Spleen (tissue), 11 donors: ENCODE measurements around the gene WASHC3. TPM values are rescaled to one million over a fixed set of nuclear protein-coding genes. Genes with fewer than 3 reads are reported as not detected.

Source experiments
- DNase-seq: peaks from one replicate; pipeline ENCODE4 v3.0.0-alpha.2; 2020
- H3K27ac ChIP-seq, 8 donors: fragments of 200-600 bp; sonication (generic) in 7 of 8; 1 replicate in 4 of 8; 2 replicates in 4 of 8; pipeline versions ENCODE4 v1.5.0 to v1.8.0; 2016 to 2021; ENCODE audit warnings: inconsistent platforms in 4 of 8, mild to moderate bottlenecking in 4 of 8, moderate library complexity in 1 of 8
- H3K27me3 ChIP-seq, 7 donors: fragments of 200-600 bp; sonication (generic) in 6 of 7; replicated peaks in 1 of 7; 1 replicate in 4 of 7; 2 replicates in 3 of 7; pipeline versions ENCODE4 v1.5.0 to v1.8.0; 2016 to 2021; ENCODE audit warnings: inconsistent platforms in 3 of 7, mild to moderate bottlenecking in 1 of 7
- H3K36me3 ChIP-seq, 6 donors: fragments of 200-600 bp; sonication (generic) in 5 of 6; 1 replicate in 4 of 6; 2 replicates in 2 of 6; pipeline versions ENCODE4 v1.5.0 to v1.8.0; 2016 to 2021; ENCODE audit warnings: inconsistent platforms in 2 of 6
- H3K4me1 ChIP-seq, 6 donors: fragments of 200-600 bp; sonication (generic) in 5 of 6; 1 replicate in 3 of 6; 2 replicates in 3 of 6; pipeline versions ENCODE4 v1.5.0 to v1.8.0; 2016 to 2021; ENCODE audit warnings: inconsistent platforms in 3 of 6
- H3K4me3 ChIP-seq, 8 donors: fragments of 200-600 bp; sonication (generic) in 7 of 8; 1 replicate in 4 of 8; 2 replicates in 4 of 8; pipeline versions ENCODE4 v1.5.0 to v1.8.0; 2016 to 2021; ENCODE audit warnings: inconsistent platforms in 4 of 8, mild to moderate bottlenecking in 4 of 8, moderate library complexity in 2 of 8
- H3K9me3 ChIP-seq, 8 donors: fragments of 200-600 bp; sonication (generic) in 7 of 8; 1 replicate in 4 of 8; 2 replicates in 4 of 8; pipeline versions ENCODE4 v1.5.0 to v1.8.0; 2016 to 2021; ENCODE audit warnings: inconsistent platforms in 4 of 8
- CTCF ChIP-seq, 11 experiments: fragments of 200-600 bp in 7 of 11; fragments of 450-650 bp in 4 of 11; sonication (generic) in 4 of 11; IDR thresholded peaks in 8 of 11; conservative IDR thresholded peaks in 3 of 11; 1 replicate in 7 of 11; 2 replicates in 4 of 11; pipeline versions ENCODE4 v1.4.0 to v1.8.0; 2016 to 2021; ENCODE audit warnings: antibody characterized with exemption in 11 of 11, inconsistent platforms in 4 of 11, mild to moderate bottlenecking in 1 of 11
- POLR2A ChIP-seq, 3 donors: fragments of 450-650 bp; IDR thresholded peaks; one replicate each; pipeline ENCODE4 v1.5.1; 2017; ENCODE audit warnings: antibody characterized with exemption in 3 of 3, mild to moderate bottlenecking in 1 of 3
- POLR2AphosphoS5 ChIP-seq, 3 donors: sonication (generic); formaldehyde crosslinking; IDR thresholded peaks; one replicate each; pipeline ENCODE4 v1.5.1; 2017; ENCODE audit warnings: antibody characterized with exemption in 3 of 3
- WGBS, 5 donors: extraction: QIAGEN DNeasy Blood & Tissue Kit in 3 of 5; methylation state at CpG; one replicate each; pipeline versions ENCODE4 v1.1.5 to v1.1.7; 2013 to 2018; 5-methylcytosine and 5-hydroxymethylcytosine counted together
- intact Hi-C: fragments of 100-400 bp; cut with DNase I; formaldehyde crosslinking; loops from one replicate; pipeline ENCODE4 v1.15.0; 2023; ENCODE audit warnings: low total_unique reads
- polyA plus RNA-seq, 3 donors: library from polyadenylated mRNA; stranded (reverse); fragments of 200-250 nt; gene quantifications; one replicate each; pipeline ENCODE4 v1.2.1, GENCODE V29; 2013
- total RNA-seq, 7 donors: library from RNA; depleted of rRNA in 3 of 7; stranded (reverse); fragments of >200 nt in 3 of 7; fragmentation: NEBNext Ultra II Directional in 4 of 7; extraction: Animal tissue kit (Norgen Biotek cat#: 25700) in 4 of 7; gene quantifications; one replicate each; pipeline versions ENCODE4 v1.1.0 to v1.2.1, GENCODE V29; 2016 to 2021
- donor health status: healthy with polysubstance abuse.
- donor health status: DM: no; HTN: no; CAD: no; lungs with moderate emphysema.
- donor health status: DM: no; HTN: no; CAD: no.
- donor health status: Bipolar disorder and iron deficiency.
- donor health status: healthy.
- donor health status: DM: no; HTN: no; CAD: no.
- donor health status: DM: yes; HTN: yes; CAD: no.

Gene WASHC3
- total and polyA plus RNA-seq, 10 donors: 30.2 to 77.7 (median 48.3) TPM

GRCh38 chr12:101982307-101982706 is 79.5 kb downstream of the WASHC3 start:
- Histone ChIP-seq H3K9me3 (no peaks in the 10 kb centered on the region), H3K36me3 (no peaks in the 10 kb centered on the region), H3K27me3 (no peaks in the 10 kb centered on the region), H3K4me1 (no peaks in the 10 kb centered on the region), H3K4me3 (no peak overlapping the region), H3K27ac (no peak overlapping the region)
- intact Hi-C loops: no loop called here
- TF ChIP-seq CTCF (IDR thresholded peaks at IDR 0.05 in 8 of 11, conservative IDR thresholded peaks at IDR 0.05 in 3 of 11) (no peak), POLR2AphosphoS5 (IDR thresholded peaks at IDR 0.05) (no peak), POLR2A (IDR thresholded peaks at IDR 0.05) (no peak)
- DNase-seq: no peak
- WGBS, 5 donors: 84 to 90% (median 86%) methylated on average over 5 of the region's 5 CpGs

GRCh38 chr12:101981868-101982267 is 79.9 kb downstream of the WASHC3 start:
- Histone ChIP-seq H3K27ac (no peak overlapping the region), H3K36me3 (no peaks in the 10 kb centered on the region), H3K9me3 (no peaks in the 10 kb centered on the region), H3K4me1 (no peaks in the 10 kb centered on the region), H3K4me3 (no peak overlapping the region), H3K27me3 (no peaks in the 10 kb centered on the region)
- no peak for DNase-seq
- WGBS, 5 donors: 32 to 84% (median 63%) methylated on average over 2 of the region's 2 CpGs
- TF ChIP-seq POLR2A (IDR thresholded peaks at IDR 0.05) (no peak), CTCF (IDR thresholded peaks at IDR 0.05 in 8 of 11, conservative IDR thresholded peaks at IDR 0.05 in 3 of 11) (no peak), POLR2AphosphoS5 (IDR thresholded peaks at IDR 0.05) (no peak)
- intact Hi-C loops: no loop called here

GRCh38 chr12:101968770-101969169 is 93.0 kb downstream of the WASHC3 start:
- intact Hi-C loops: no loop called here
- peaks cover 0 to 8% (median 0%) of the 10 kb centered on the region in 6 donors for H3K4me1 ChIP-seq
- no peak for TF ChIP-seq POLR2A (IDR thresholded peaks at IDR 0.05)
- TF ChIP-seq CTCF (IDR thresholded peaks at IDR 0.05 in 8 of 11, conservative IDR thresholded peaks at IDR 0.05 in 3 of 11): no peak
- no peak for TF ChIP-seq POLR2AphosphoS5 (IDR thresholded peaks at IDR 0.05)
- no peaks in the 10 kb centered on the region for H3K27me3 ChIP-seq
- WGBS, 5 donors: 80 to 94% (median 88%) methylated on average over 1 of the region's 1 CpG
- H3K4me3 ChIP-seq: no peak overlapping the region
- H3K9me3 ChIP-seq: peaks cover 0 to 3% (median 0%) of the 10 kb centered on the region in 8 donors
- DNase-seq: no peak
- H3K27ac ChIP-seq: no peak overlapping the region
- no peaks in the 10 kb centered on the region for H3K36me3 ChIP-seq

- no peak overlapping the region for H3K4me3 ChIP-seq
- TF ChIP-seq CTCF (IDR thresholded peaks at IDR 0.05 in 8 of 11, conservative IDR thresholded peaks at IDR 0.05 in 3 of 11): no peak
- TF ChIP-seq POLR2AphosphoS5 (IDR thresholded peaks at IDR 0.05): no peak
- TF ChIP-seq POLR2A (IDR thresholded peaks at IDR 0.05): no peak
- no peak for DNase-seq
- intact Hi-C loops: no loop called here
- peaks cover 0 to 8% (median 0%) of the 10 kb centered on the region in 6 donors for H3K4me1 ChIP-seq
- 26 to 54% (median 37%) methylated on average over 4 of the region's 4 CpGs for WGBS, 5 donors
- H3K9me3 ChIP-seq: peaks cover 0 to 3% (median 0%) of the 10 kb centered on the region in 8 donors
- no peaks in the 10 kb centered on the region for H3K27me3 ChIP-seq
- no peaks in the 10 kb centered on the region for H3K36me3 ChIP-seq
- H3K27ac ChIP-seq: no peak overlapping the region
Measured at GRCh38 chr12:101967506-101967905, 94.3 kb downstream of the WASHC3 start.
